HL-60 (cell line): ENCODE measurements around the gene KCNH5.

Experiments used
- DNase-seq, 2 experiments: peaks; one replicate each; pipeline ENCODE4 v3.0.0-alpha.2; 2010 to 2020; ENCODE audit warnings: low read depth in 1 of 2, low spot score in 1 of 2
- H3K27ac ChIP-seq: fragments of 250-450 bp; sonication (Bioruptor Pico); replicated peaks from 2 replicates; pipeline ENCODE4 v1.5.1; 2020; ENCODE audit warnings: mild to moderate bottlenecking, moderate library complexity
- H3K27me3 ChIP-seq: fragments of 250-450 bp; sonication (Bioruptor Pico); 2 replicates; pipeline ENCODE4 v1.5.1; 2021; ENCODE audit warnings: mild to moderate bottlenecking, moderate library complexity; ENCODE audit not compliant: insufficient read depth, poor library complexity, severe bottlenecking
- H3K4me3 ChIP-seq: replicated peaks from 2 replicates; pipeline ENCODE4 v1.5.1; 2011; ENCODE audit warnings: mild to moderate bottlenecking, control low read depth, low read length; ENCODE audit not compliant: insufficient read depth
- CTCF ChIP-seq: IDR thresholded peaks from one replicate; pipeline ENCODE4 v1.5.1; 2011; ENCODE audit warnings: low read length, control low read depth, inconsistent platforms; ENCODE audit not compliant: insufficient read depth
- GABPA ChIP-seq: IDR thresholded peaks from 2 replicates; pipeline ENCODE4 v1.6.1; 2012; ENCODE audit warnings: low read depth
- POLR2AphosphoS5 ChIP-seq: IDR thresholded peaks from 2 replicates; pipeline ENCODE4 v1.6.1; 2012; ENCODE audit warnings: low read depth
- REST ChIP-seq: IDR thresholded peaks from 2 replicates; pipeline ENCODE4 v1.6.1; 2012; ENCODE audit warnings: low read depth; ENCODE audit not compliant: insufficient replicate concordance
- SPI1 ChIP-seq: IDR thresholded peaks from 2 replicates; pipeline ENCODE4 v1.6.1; 2012; ENCODE audit warnings: low read depth, mild to moderate bottlenecking, borderline replicate concordance

The KCNH5 gene

GRCh38 chr14:62709773-62710172 is 335.5 kb downstream of the KCNH5 start:
- Histone ChIP-seq H3K27me3 (no peaks in the 10 kb centered on the region), H3K4me3 (no peak overlapping the region), H3K27ac (no peak overlapping the region)
- no peak for TF ChIP-seq POLR2AphosphoS5
- TF ChIP-seq GABPA, result no peak
- TF ChIP-seq CTCF, result no peak
- no peak for TF ChIP-seq SPI1
- no peak for TF ChIP-seq REST
- no peak for DNase-seq

- no peak overlapping the region for H3K27ac ChIP-seq
- no peak overlapping the region for H3K4me3 ChIP-seq
- H3K27me3 ChIP-seq, result no peaks in the 10 kb centered on the region
- TF ChIP-seq SPI1 (no peak), POLR2AphosphoS5 (no peak), REST (no peak), CTCF (no peak), GABPA (no peak)
- no peak for DNase-seq
Measured at GRCh38 chr14:62706217-62706616, 339.0 kb downstream of the KCNH5 start.

DNA sequence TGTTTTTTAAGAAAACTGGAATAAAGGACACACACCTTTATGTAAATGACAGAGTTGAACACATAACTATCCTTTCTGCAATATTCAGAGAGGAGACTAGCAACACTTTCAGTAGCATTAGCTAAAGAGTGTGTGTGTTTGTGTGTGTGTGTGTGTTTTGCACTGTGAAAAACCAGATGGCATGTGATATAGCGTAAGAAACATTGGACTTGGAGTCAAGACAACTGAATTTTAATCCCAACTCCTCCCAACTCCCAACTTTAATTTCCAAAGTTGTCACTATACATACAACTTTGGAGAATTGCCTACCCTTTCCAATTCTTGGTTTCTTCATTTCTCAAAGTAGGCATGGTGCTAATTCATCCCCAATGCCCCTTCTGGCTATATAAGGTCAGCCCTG is 347.8 kb downstream of the KCNH5 start:
- Histone ChIP-seq H3K27me3 (no peaks in the 10 kb centered on the region), H3K27ac (no peak overlapping the region), H3K4me3 (no peak overlapping the region)
- DNase-seq, result no peak
- TF ChIP-seq SPI1, result no peak

- Histone ChIP-seq H3K4me3 (no peak overlapping the region), H3K27ac (no peak overlapping the region), H3K27me3 (no peaks in the 10 kb centered on the region)
- DNase-seq, result no peak
- TF ChIP-seq CTCF, result no peak
- TF ChIP-seq POLR2AphosphoS5, result no peak
- TF ChIP-seq GABPA, result no peak
- TF ChIP-seq SPI1, result no peak
Measured at GRCh38 chr14:62696929-62697328, 348.3 kb downstream of the KCNH5 start.
